Esophagus squamous epithelium (tissue), 5 donors: ENCODE data around the gene GBF1. TPM values are rescaled to one million over a fixed set of nuclear protein-coding genes. Genes with fewer than 3 reads are reported as not detected.
"Not testable (repeated sequence)": the region's sequence is repeated elsewhere in the genome, so short reads cannot be mapped to it uniquely, and the experiment has no call there.

Experiments used
- DNase-seq: peaks from one replicate; lab custom pipeline; 2025; lab: John Stamatoyannopoulos, UW
- H3K27ac ChIP-seq, 4 donors: fragments of 200-600 bp; sonication (generic); one replicate each; pipeline ENCODE4 v1.5.1; 2016 to 2019; ENCODE audit warnings: mild to moderate bottlenecking in 1 of 4
- H3K27me3 ChIP-seq, 4 donors: fragments of 200-600 bp; sonication (generic); 1 replicate in 3 of 4; 2 replicates in 1 of 4; pipeline versions ENCODE4 v1.5.1 to v1.6.0; 2017 to 2021; ENCODE audit warnings: antibody characterized with exemption in 1 of 4
- H3K36me3 ChIP-seq, 3 donors: fragments of 200-600 bp; sonication (generic); one replicate each; pipeline ENCODE4 v1.5.1; 2016 to 2019
- H3K4me1 ChIP-seq, 3 donors: fragments of 200-600 bp; sonication (generic); one replicate each; pipeline ENCODE4 v1.5.1; 2017 to 2019
- H3K4me3 ChIP-seq, 4 donors: fragments of 200-600 bp; sonication (generic); 1 replicate in 3 of 4; 2 replicates in 1 of 4; pipeline ENCODE4 v1.5.1; 2016 to 2019; ENCODE audit warnings: mild to moderate bottlenecking in 2 of 4, moderate library complexity in 1 of 4
- H3K9me3 ChIP-seq, 3 donors: fragments of 200-600 bp; sonication (generic); one replicate each; pipeline ENCODE4 v1.5.1; 2016 to 2019
- CTCF ChIP-seq, 6 experiments: fragments of 450-650 bp in 4 of 6; fragments of 200-600 bp in 2 of 6; sonication (generic) in 2 of 6; IDR thresholded peaks; one replicate each; pipeline ENCODE4 v1.5.1; 2016 to 2019; ENCODE audit warnings: antibody characterized with exemption in 6 of 6, mild to moderate bottlenecking in 4 of 6, moderate library complexity in 4 of 6
- POLR2A ChIP-seq, 4 donors: fragments of 450-650 bp; IDR thresholded peaks; one replicate each; pipeline ENCODE4 v1.6.1; 2017; ENCODE audit warnings: antibody characterized with exemption in 4 of 4, mild to moderate bottlenecking in 4 of 4, moderate library complexity in 3 of 4
- WGBS, 2 donors: methylation state at CpG; one replicate each; pipeline ENCODE4 v1.1.5; 2018; 5-methylcytosine and 5-hydroxymethylcytosine counted together
- intact Hi-C: fragments of 100-400 bp; cut with DNase I; formaldehyde crosslinking; loops from one replicate; pipeline ENCODE4 v1.15.0; 2022
- total RNA-seq, 4 donors: library from RNA; depleted of rRNA; stranded (reverse); fragments of >200 nt; gene quantifications; one replicate each; pipeline ENCODE4 v1.1.0, GENCODE V29; 2016
- donor health status: DM: yes; HTN: yes; CAD: no.

Gene GBF1
- total RNA-seq, 4 donors from 2014 or later = 22.5 to 39.0 (median 28.6) TPM

- no peak for DNase-seq
- Histone ChIP-seq H3K9me3 (no peaks in the 10 kb centered on the region), H3K4me1 (peaks cover 0 to 22% (median 4%) of the 10 kb centered on the region in 3 donors), H3K4me3 (no peak overlapping the region), H3K36me3 (no peaks in the 10 kb centered on the region), H3K27me3 (no peaks in the 10 kb centered on the region), H3K27ac (no peak overlapping the region)
- 67 to 88% methylated on average over 4 of the region's 4 CpGs for WGBS, 2 donors
- TF ChIP-seq CTCF (IDR thresholded peaks at IDR 0.05) = no peak
- TF ChIP-seq POLR2A (IDR thresholded peaks at IDR 0.05) = no peak
- intact Hi-C loops = no loop called here
Measured at GRCh38 chr10:102291221-102291905, 46.0 kb downstream of the GBF1 start.

- Histone ChIP-seq H3K27me3 (no peaks in the 10 kb centered on the region), H3K9me3 (no peaks in the 10 kb centered on the region), H3K4me3 (no peak overlapping the region), H3K4me1 (peaks cover 4 to 32% (median 8%) of the 10 kb centered on the region in 3 donors), H3K36me3 (no peaks in the 10 kb centered on the region), H3K27ac (no peak overlapping the region)
- DNase-seq = no peak
- TF ChIP-seq POLR2A (IDR thresholded peaks at IDR 0.05) = no peak
- no peak for TF ChIP-seq CTCF (IDR thresholded peaks at IDR 0.05)
- WGBS, 2 donors = 88 to 94% methylated on average over 1 of the region's 1 CpG
- intact Hi-C loops = no loop called here
Measured at GRCh38 chr10:102297101-102297500, 51.8 kb downstream of the GBF1 start.

GRCh38 chr10:102298899-102299298, 53.6 kb downstream of the GBF1 start:
- Histone ChIP-seq H3K27me3 (no peaks in the 10 kb centered on the region), H3K4me1 (peaks cover 4 to 31% (median 8%) of the 10 kb centered on the region in 3 donors), H3K9me3 (no peaks in the 10 kb centered on the region), H3K4me3 (no peak overlapping the region), H3K36me3 (no peaks in the 10 kb centered on the region), H3K27ac (no peak overlapping the region)
- TF ChIP-seq CTCF (IDR thresholded peaks at IDR 0.05) (no peak), POLR2A (IDR thresholded peaks at IDR 0.05) (no peak)
- DNase-seq = no peak
- intact Hi-C loops = no loop called here

- intact Hi-C loops = no loop called here
- Histone ChIP-seq H3K27ac (no peak overlapping the region), H3K9me3 (no peaks in the 10 kb centered on the region), H3K4me3 (no peak overlapping the region), H3K4me1 (peaks cover 0 to 21% (median 8%) of the 10 kb centered on the region in 3 donors), H3K27me3 (no peaks in the 10 kb centered on the region), H3K36me3 (no peaks in the 10 kb centered on the region)
- DNase-seq = no peak
- TF ChIP-seq CTCF (IDR thresholded peaks at IDR 0.05) (no peak), POLR2A (IDR thresholded peaks at IDR 0.05) (no peak)
Measured at GRCh38 chr10:102299873-102300272, 54.5 kb downstream of the GBF1 start.

GRCh38 chr10:102300278-102300843, 55.0 kb downstream of the GBF1 start:
- no peak for DNase-seq
- Histone ChIP-seq H3K27me3 (no peaks in the 10 kb centered on the region), H3K27ac (no peak overlapping the region), H3K9me3 (no peaks in the 10 kb centered on the region), H3K36me3 (no peaks in the 10 kb centered on the region), H3K4me3 (no peak overlapping the region), H3K4me1 (peaks cover 0 to 16% (median 8%) of the 10 kb centered on the region in 3 donors)
- intact Hi-C loops = no loop called here
- TF ChIP-seq POLR2A (IDR thresholded peaks at IDR 0.05) (no peak), CTCF (IDR thresholded peaks at IDR 0.05) (no peak)
- 69 to 70% methylated on average over 4 of the region's 4 CpGs for WGBS, 2 donors

GRCh38 chr10:102300912-102301311, 55.6 kb downstream of the GBF1 start:
- H3K4me3 ChIP-seq, H3K27me3 ChIP-seq, intact Hi-C loops, H3K9me3 ChIP-seq, DNase-seq, H3K27ac ChIP-seq, H3K36me3 ChIP-seq: not testable (repeated sequence)
- WGBS, 2 donors = 100% methylated on average over 2 of the region's 3 CpGs; no CpG with 5 or more reads in 1 of the 2 donors
- H3K4me1 ChIP-seq = peaks cover 0 to 14% (median 8%) of the 10 kb centered on the region in 3 donors

- intact Hi-C loops = not testable (repeated sequence)
Measured at GRCh38 chr10:102301332-102301731, 56.0 kb downstream of the GBF1 start.

More at GRCh38 chr10:102301332-102301731, 56.0 kb downstream of the GBF1 start:
- H3K27me3 ChIP-seq, H3K4me3 ChIP-seq, H3K27ac ChIP-seq, H3K36me3 ChIP-seq, H3K9me3 ChIP-seq, DNase-seq: not testable (repeated sequence)
- WGBS, 2 donors = no CpG with 5 or more reads among the region's 25 CpGs
- H3K4me1 ChIP-seq = peaks cover 0 to 14% (median 8%) of the 10 kb centered on the region in 3 donors
